Kasumi-1 (cell line): ENCODE measurements around the gene CYB561D2.
A peak's percentile ranks its signal among the peaks of the same experiment; 100 is the strongest.

ENCODE experiments used
- DNase-seq, 2 experiments: peaks; one replicate each; lab custom pipeline; 2025; lab: John Stamatoyannopoulos, UW

CYB561D2 gene

GRCh38 chr3:50341996-50342650 lies 8.5 kb upstream of the CYB561D2 start:
- DNase-seq, result no peak

GRCh38 chr3:50342813-50343633 lies 7.6 kb upstream of the CYB561D2 start:
- DNase-seq, result peak in 1 of 2 experiments; percentile 14

- DNase-seq, result no peak
Observed at GRCh38 chr3:50345008-50345407, 5.7 kb upstream of the CYB561D2 start.

GRCh38 chr3:50345586-50346234 lies 5.0 kb upstream of the CYB561D2 start, which contains the start of gene ZMYND10:
Gene ZMYND10, minus strand, starts transcription at chr3:50345732. Its CDS starts 153 bp downstream, at chr3:50345579.
- no peak for DNase-seq

GRCh38 chr3:50347187-50347813 lies 3.4 kb upstream of the CYB561D2 start:
- peak; percentile 49 to 55 for DNase-seq

- no peak for DNase-seq
Observed at GRCh38 chr3:50350213-50350526, 492 bp upstream of the CYB561D2 start.

GRCh38 chr3:50351323-50351697 lies 648 bp downstream of the CYB561D2 start:
- DNase-seq, result no peak

- peak; percentile 37 to 52 for DNase-seq
Observed at GRCh38 chr3:50352781-50353180, 2.1 kb downstream of the CYB561D2 start.

GRCh38 chr3:50353245-50354004 lies 2.8 kb downstream of the CYB561D2 start:
- DNase-seq, result no peak

- DNase-seq, result no peak
Observed at GRCh38 chr3:50354186-50354764, 3.6 kb downstream of the CYB561D2 start.

- no peak for DNase-seq
Observed at GRCh38 chr3:50354850-50355249, 4.2 kb downstream of the CYB561D2 start.

GRCh38 chr3:50355829-50356552 lies 5.3 kb downstream of the CYB561D2 start:
- DNase-seq, result no peak

- no peak for DNase-seq
Observed at GRCh38 chr3:50356553-50356952, 5.9 kb downstream of the CYB561D2 start.

GRCh38 chr3:50357481-50357880 lies 6.8 kb downstream of the CYB561D2 start:
- DNase-seq, result no peak

- DNase-seq, result no peak
Observed at GRCh38 chr3:50358355-50358910, 7.8 kb downstream of the CYB561D2 start.

- DNase-seq, result peak; percentile 99
Observed at GRCh38 chr3:50358911-50359759, 8.5 kb downstream of the CYB561D2 start, which contains the start of gene TMEM115. Gene TMEM115, minus strand, starts transcription at chr3:50359521. Its CDS starts 458 bp downstream, at chr3:50359063.

- no peak for DNase-seq
Observed at GRCh38 chr3:50359760-50360110, 9.1 kb downstream of the CYB561D2 start.

- no peak for DNase-seq
Observed at GRCh38 chr3:50364573-50365079, 14.0 kb downstream of the CYB561D2 start.
